WERI-Rb-1 (cell line): ENCODE data around the gene GRIN2A.

ENCODE experiments used
- DNase-seq: peaks from one replicate; pipeline ENCODE4 v3.0.0-alpha.2; 2020
- H3K27ac ChIP-seq: fragments of 250-450 bp; sonication (Bioruptor Pico); 2 replicates; pipeline ENCODE4 v1.5.1; 2020; ENCODE audit warnings: mild to moderate bottlenecking, moderate library complexity
- H3K27me3 ChIP-seq: fragments of 250-450 bp; sonication (Bioruptor Pico); 2 replicates; pipeline ENCODE4 v1.5.1; 2021; ENCODE audit warnings: mild to moderate bottlenecking, low read depth, moderate library complexity; ENCODE audit not compliant: insufficient read depth, severe bottlenecking
- H3K36me3 ChIP-seq: fragments of 250-450 bp; sonication (Bioruptor Pico); 2 replicates; pipeline ENCODE4 v1.5.1; 2020; ENCODE audit warnings: mild to moderate bottlenecking, moderate library complexity
- H3K4me3 ChIP-seq: 2 replicates; pipeline ENCODE4 v1.5.1; 2011; ENCODE audit warnings: low read depth, mild to moderate bottlenecking, control low read depth, low read length
- H3K9me3 ChIP-seq: fragments of 250-450 bp; sonication (Bioruptor Pico); 2 replicates; pipeline ENCODE4 v1.5.1; 2021; ENCODE audit warnings: mild to moderate bottlenecking, moderate library complexity; ENCODE audit not compliant: severe bottlenecking
- TF ChIP-seq, protein P1 (sequence below): IDR thresholded peaks from 2 replicates; pipeline ENCODE4 v1.5.1; 2011; ENCODE audit warnings: low read depth, mild to moderate bottlenecking, control low read depth, inconsistent platforms, low read length

The GRIN2A gene

DNA sequence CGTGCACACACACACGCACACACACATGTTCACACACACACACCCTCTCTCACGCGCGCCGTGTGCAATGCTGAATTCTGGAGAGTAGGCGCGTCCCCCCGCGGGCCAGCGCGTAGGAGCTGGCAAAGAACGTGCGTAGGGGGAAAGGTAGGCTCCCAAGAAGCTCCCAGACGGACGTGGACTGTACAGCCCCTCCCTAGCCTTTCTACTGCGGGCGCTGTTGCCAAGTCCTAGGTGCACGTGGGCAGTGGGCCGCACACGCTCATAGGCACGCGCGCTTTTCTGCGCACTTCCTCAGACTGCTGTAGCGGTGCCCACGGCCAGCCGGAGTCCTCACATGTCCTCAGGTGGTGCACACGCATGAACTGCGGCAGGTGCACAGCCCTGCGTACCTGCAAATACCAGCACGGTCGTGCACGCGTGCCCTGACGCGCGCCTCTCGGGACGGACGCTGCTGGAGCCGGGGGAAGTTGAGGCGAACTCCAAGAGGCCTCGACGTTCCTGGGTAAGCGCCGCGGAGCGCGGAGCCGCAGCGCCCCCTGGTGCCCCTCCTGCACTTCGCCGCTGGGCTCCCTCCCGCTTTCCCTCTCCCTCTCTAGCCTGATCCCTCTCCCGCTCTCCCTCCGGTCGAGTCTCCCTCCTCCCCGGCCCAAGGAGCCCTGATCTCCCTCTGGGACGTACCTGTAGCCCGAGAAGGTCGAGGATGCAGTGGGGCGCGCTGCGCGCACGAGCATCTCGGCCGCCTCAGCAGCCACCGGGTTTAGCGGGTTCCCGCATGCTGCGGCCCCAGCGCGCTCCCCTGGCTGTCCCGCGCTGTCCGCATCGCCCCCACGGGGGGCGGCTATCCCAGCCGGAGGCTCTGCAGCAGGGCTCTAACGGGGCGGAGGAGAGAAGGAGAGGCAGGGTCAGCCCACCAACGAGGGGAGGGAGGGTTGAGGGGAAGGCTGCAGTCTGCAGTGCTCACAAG is 749 bp downstream of the GRIN2A start:
- H3K27me3 ChIP-seq: no peaks in the 10 kb centered on the region
- TF ChIP-seq, protein P1, sequence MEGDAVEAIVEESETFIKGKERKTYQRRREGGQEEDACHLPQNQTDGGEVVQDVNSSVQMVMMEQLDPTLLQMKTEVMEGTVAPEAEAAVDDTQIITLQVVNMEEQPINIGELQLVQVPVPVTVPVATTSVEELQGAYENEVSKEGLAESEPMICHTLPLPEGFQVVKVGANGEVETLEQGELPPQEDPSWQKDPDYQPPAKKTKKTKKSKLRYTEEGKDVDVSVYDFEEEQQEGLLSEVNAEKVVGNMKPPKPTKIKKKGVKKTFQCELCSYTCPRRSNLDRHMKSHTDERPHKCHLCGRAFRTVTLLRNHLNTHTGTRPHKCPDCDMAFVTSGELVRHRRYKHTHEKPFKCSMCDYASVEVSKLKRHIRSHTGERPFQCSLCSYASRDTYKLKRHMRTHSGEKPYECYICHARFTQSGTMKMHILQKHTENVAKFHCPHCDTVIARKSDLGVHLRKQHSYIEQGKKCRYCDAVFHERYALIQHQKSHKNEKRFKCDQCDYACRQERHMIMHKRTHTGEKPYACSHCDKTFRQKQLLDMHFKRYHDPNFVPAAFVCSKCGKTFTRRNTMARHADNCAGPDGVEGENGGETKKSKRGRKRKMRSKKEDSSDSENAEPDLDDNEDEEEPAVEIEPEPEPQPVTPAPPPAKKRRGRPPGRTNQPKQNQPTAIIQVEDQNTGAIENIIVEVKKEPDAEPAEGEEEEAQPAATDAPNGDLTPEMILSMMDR: peak; percentile 97
- peak; percentile 84 for DNase-seq
- H3K36me3 ChIP-seq: no peaks in the 10 kb centered on the region; the same call in 1 of the 2 replicates
- H3K9me3 ChIP-seq: no peaks in the 10 kb centered on the region
- H3K4me3 ChIP-seq: peak overlapping the region; percentile 84
- H3K27ac ChIP-seq: 0 out of 2 replicates have a peak overlapping the region, but pooled peaks have one; percentile 12

DNA sequence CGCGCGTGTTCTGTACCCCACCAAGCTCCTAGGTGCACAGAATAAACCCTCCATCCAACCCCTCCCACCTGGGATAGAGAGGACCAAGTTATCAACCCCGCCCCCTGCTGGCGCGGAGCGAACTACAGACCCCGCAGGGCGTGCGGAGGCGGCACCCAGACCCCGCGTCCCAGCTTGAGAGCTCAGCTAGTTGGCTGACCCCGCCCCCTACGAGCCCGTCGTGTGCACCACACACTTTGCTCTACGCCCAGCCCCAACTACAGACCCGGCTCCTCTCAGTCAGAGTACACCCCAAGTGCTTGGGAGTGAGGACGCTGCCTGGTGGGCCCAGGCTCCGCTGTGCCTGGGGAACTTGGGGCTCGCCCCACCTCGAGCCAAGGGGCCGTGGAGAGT is 1.5 kb downstream of the GRIN2A start:
- no peaks in the 10 kb centered on the region for H3K27me3 ChIP-seq

DNA sequence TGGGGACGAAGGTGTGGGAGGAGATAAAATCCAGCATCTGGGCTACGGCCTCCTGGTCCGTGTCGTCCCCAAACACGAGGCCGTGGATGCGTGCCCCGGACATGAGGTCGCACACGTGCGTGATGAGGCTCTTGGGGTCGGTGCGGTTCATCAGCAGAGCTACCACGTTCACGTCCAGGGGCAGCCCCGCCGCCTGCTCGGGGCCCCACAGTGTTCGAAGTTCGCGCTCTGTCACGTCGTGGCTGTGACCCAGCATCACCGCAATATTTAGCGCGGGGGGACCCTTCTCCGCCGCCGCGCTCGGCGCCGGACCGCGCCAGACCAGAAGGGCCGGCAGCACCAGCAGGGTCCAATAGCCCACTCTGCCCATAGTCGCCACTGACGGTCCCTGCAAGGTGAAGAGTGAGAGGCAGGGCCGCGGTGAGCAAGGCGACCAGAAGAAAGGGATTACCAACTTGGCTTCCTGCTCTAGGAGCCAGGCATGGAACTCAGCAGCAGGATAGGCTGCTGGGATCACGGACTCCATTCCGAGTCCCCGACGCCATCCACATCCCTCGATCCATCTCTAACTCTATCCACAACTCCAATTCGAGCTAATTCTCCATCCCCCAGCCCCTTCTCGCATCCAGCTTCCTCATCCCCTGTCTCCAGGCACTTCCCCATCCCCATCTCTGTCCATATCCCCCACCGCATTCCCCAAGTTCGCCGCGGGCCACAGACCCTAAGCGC is 2.0 kb downstream of the GRIN2A start:
- H3K36me3 ChIP-seq: no peaks in the 10 kb centered on the region; the same call in 1 of the 2 replicates
- H3K27ac ChIP-seq: no peak overlapping the region
- no peak for DNase-seq
- TF ChIP-seq, protein P1: no peak
- no peaks in the 10 kb centered on the region for H3K9me3 ChIP-seq
- no peaks in the 10 kb centered on the region for H3K27me3 ChIP-seq
- no peak overlapping the region for H3K4me3 ChIP-seq

More for the DNA sequence above, 1.5 kb downstream of the GRIN2A start:
- peak; percentile 89 for DNase-seq
- no peaks in the 10 kb centered on the region for H3K9me3 ChIP-seq
- H3K27ac ChIP-seq: no peak overlapping the region
- TF ChIP-seq, protein P1: peak; percentile 76
- no peaks in the 10 kb centered on the region; the same call in 1 of the 2 replicates for H3K36me3 ChIP-seq
- H3K4me3 ChIP-seq: peak overlapping the region; percentile 84

DNA sequence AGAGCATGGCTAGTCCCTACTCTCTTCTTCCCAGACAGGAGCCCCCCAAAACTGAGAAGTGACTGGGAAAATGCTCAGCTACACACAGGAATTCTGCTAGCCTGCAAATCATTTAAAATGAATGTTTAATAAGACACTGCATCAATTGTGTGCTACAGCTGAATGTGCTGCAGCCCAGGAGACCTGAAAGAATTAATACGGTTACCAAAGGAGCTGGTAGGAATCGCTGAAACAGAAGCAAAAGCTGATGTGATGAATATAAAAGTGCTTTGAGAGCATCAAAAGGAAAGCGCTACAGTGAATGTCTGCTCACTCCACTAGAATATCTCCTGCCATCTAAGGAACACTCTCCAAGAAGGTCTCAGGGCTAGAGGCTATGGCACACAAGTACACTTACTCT is 3.7 kb downstream of the GRIN2A start:
- Histone ChIP-seq H3K9me3 (no peaks in the 10 kb centered on the region), H3K27me3 (no peaks in the 10 kb centered on the region), H3K4me3 (no peak overlapping the region), H3K27ac (no peak overlapping the region), H3K36me3 (no peaks in the 10 kb centered on the region; the same call in 1 of the 2 replicates)
- DNase-seq: no peak
- TF ChIP-seq, protein P1: no peak

DNA sequence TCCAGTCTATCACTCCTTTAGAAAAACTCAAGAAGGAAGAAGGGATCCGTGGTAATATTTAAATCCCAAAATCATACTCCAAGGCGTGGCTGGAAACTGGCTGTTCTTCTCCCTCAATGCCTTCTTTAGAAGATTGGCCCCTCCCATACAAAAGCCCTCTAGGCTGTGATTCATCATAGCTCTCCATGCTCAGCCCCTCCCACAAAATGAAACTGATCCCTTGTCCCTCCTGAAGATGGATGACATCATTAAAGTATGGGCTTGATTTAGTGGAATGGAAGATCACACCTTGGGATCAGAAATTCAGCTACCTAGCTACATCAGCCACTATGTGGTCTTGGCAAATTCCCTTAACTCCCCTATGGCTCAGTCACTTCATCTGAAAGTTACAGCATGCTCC is 4.1 kb downstream of the GRIN2A start:
- no peak overlapping the region for H3K27ac ChIP-seq
- DNase-seq: no peak
- H3K36me3 ChIP-seq: no peaks in the 10 kb centered on the region; the same call in 1 of the 2 replicates
- no peaks in the 10 kb centered on the region for H3K9me3 ChIP-seq
- no peaks in the 10 kb centered on the region for H3K27me3 ChIP-seq
- H3K4me3 ChIP-seq: no peak overlapping the region
- TF ChIP-seq, protein P1: no peak
